ENCODE measurements around the gene EPC1. TPM values are rescaled to one million over a fixed set of nuclear protein-coding genes. Genes with fewer than 3 reads are reported as not detected.

EPC1 gene
- total RNA-seq, 2 donors from 2014 or later: 21.0 to 23.0 TPM

- intact Hi-C loops (cut with DNase I): loop anchor here in 1 of 2 donors (5.0 kb wide), 1 partner anchor 91 kb away; no protein-coding TSS in a partner anchor
- DNase-seq (no peak), ATAC-seq (no peak)
Observed at GRCh38 chr10:32348297-32349198, 1.6 kb upstream of the EPC1 start.

- peak; percentile 0 to 2 for ATAC-seq
- no peak for DNase-seq
- intact Hi-C loops (cut with DNase I): loop anchor here (2.0 to 5.0 kb wide), 2 partner anchors 90 to 93 kb away; no protein-coding TSS in a partner anchor
Observed at GRCh38 chr10:32347363-32348022, 535 bp upstream of the EPC1 start.

GRCh38 chr10:32346134-32346550 lies 816 bp downstream of the EPC1 start:
- DNase-seq: peak; percentile 97
- ATAC-seq: peak; percentile 96 to 98
- intact Hi-C loops (cut with DNase I): loop anchor here (2.0 to 5.0 kb wide), 2 partner anchors 89 to 91 kb away; no protein-coding TSS in a partner anchor

- no peak for ATAC-seq
- intact Hi-C loops (cut with DNase I): no loop called here
- DNase-seq: no peak
Observed at GRCh38 chr10:32341596-32341995, 5.4 kb downstream of the EPC1 start.

- DNase-seq (no peak), ATAC-seq (no peak)
- intact Hi-C loops (cut with DNase I): no loop called here
Observed at GRCh38 chr10:32340596-32341180, 6.3 kb downstream of the EPC1 start.

GRCh38 chr10:32338262-32338661 lies 8.7 kb downstream of the EPC1 start:
- ATAC-seq: no peak
- intact Hi-C loops (cut with DNase I): no loop called here
- DNase-seq: no peak

- intact Hi-C loops (cut with DNase I): no loop called here
- no peak for ATAC-seq
- DNase-seq: no peak
Observed at GRCh38 chr10:32337350-32337749, 9.6 kb downstream of the EPC1 start.

- intact Hi-C loops (cut with DNase I): no loop called here
- ATAC-seq (no peak), DNase-seq (no peak)
Observed at GRCh38 chr10:32333849-32334248, 13.1 kb downstream of the EPC1 start.

GRCh38 chr10:32332299-32332750 lies 14.6 kb downstream of the EPC1 start:
- ATAC-seq (peak; percentile 66 to 71), DNase-seq (no peak)
- intact Hi-C loops (cut with DNase I): no loop called here

GRCh38 chr10:32331606-32332005 lies 15.4 kb downstream of the EPC1 start:
- intact Hi-C loops (cut with DNase I): no loop called here
- no peak for ATAC-seq
- no peak for DNase-seq

GRCh38 chr10:32330214-32330613 lies 16.7 kb downstream of the EPC1 start:
- DNase-seq (no peak), ATAC-seq (no peak)
- intact Hi-C loops (cut with DNase I): no loop called here

GRCh38 chr10:32329061-32329460 lies 17.9 kb downstream of the EPC1 start:
- ATAC-seq: no peak
- DNase-seq: no peak
- intact Hi-C loops (cut with DNase I): no loop called here

- ATAC-seq (peak; percentile 28 to 35), DNase-seq (no peak)
- intact Hi-C loops (cut with DNase I): no loop called here
Observed at GRCh38 chr10:32328499-32328898, 18.5 kb downstream of the EPC1 start.

- DNase-seq: no peak
- ATAC-seq: no peak
- intact Hi-C loops (cut with DNase I): no loop called here
Observed at GRCh38 chr10:32327364-32327691, 19.6 kb downstream of the EPC1 start.

GRCh38 chr10:32326680-32327363 lies 20.1 kb downstream of the EPC1 start:
- intact Hi-C loops (cut with DNase I): no loop called here
- DNase-seq (no peak), ATAC-seq (no peak)

- no peak for ATAC-seq
- no peak for DNase-seq
- intact Hi-C loops (cut with DNase I): no loop called here
Observed at GRCh38 chr10:32326119-32326518, 20.8 kb downstream of the EPC1 start.

- DNase-seq (no peak), ATAC-seq (no peak)
- intact Hi-C loops (cut with DNase I): no loop called here
Observed at GRCh38 chr10:32323051-32323450, 23.9 kb downstream of the EPC1 start.

- ATAC-seq: no peak
- no peak for DNase-seq
- intact Hi-C loops (cut with DNase I): no loop called here
Observed at GRCh38 chr10:32321016-32321631, 25.8 kb downstream of the EPC1 start.

- DNase-seq (no peak), ATAC-seq (peak; percentile 56 to 61)
- intact Hi-C loops (cut with DNase I): no loop called here
Observed at GRCh38 chr10:32318476-32318896, 28.5 kb downstream of the EPC1 start.

Measured in left cardiac atrium (tissue), 4 donors.